HCT116 (cell line): ENCODE results near the gene SLC17A4. TPM values are rescaled to one million over a fixed set of nuclear protein-coding genes. Genes with fewer than 3 reads are reported as not detected.

Experiments used
- ATAC-seq: fragments of 200-7000 bp; cut with Tn5 transposase; 2 replicates; pipeline ENCODE4 v1.9.1; 2020; ENCODE audit warnings: mild to moderate bottlenecking, moderate library complexity
- BruUV-seq: library from RNA; stranded (reverse); fragments of 400-500 nt; replicated peaks from 2 replicates; lab custom pipeline; 2021; lab: Mats Ljungman, UMichigan
- CTCF ChIA-PET: fragments of 300-600 bp; sonication (Branson Sonifier 250); formaldehyde crosslinking; loops from one replicate; lab custom pipeline; 2021; ENCODE audit warnings: antibody characterized with exemption; lab: Charles Lee
- POLR2A ChIA-PET: fragments of 300-600, 350-600 bp; sonication (Branson Sonifier 250); formaldehyde crosslinking; loops from one replicate; lab custom pipeline; 2021; ENCODE audit warnings: antibody characterized with exemption; lab: Charles Lee
- RAD21 ChIA-PET, 2 experiments: fragments of 300-600 bp; sonication (Branson Sonifier 250); formaldehyde crosslinking; loops; one replicate each; lab custom pipeline; 2023; ENCODE audit warnings: low total read pairs in 2 of 2; ENCODE audit not compliant: uncharacterized antibody in 2 of 2, unreplicated experiment in 2 of 2, low non-redundant PET in 1 of 2; lab: Charles Lee
- DNase-seq: peaks from one replicate; pipeline ENCODE4 v3.0.0-alpha.2; 2010; ENCODE audit warnings: low read depth, low spot score
- H2AFZ ChIP-seq: fragments of 200-600 bp; shearing (Covaris generic), sonication (generic); 2 replicates; pipeline ENCODE4 v1.6.1; 2017; ENCODE audit warnings: low read depth, mixed run types, mixed read lengths, antibody characterized with exemption, low read length; ENCODE audit not compliant: poor library complexity, severe bottlenecking
- H3K27ac ChIP-seq: 2 replicates; pipeline ENCODE4 v1.5.1; 2012; ENCODE audit warnings: low read depth, low read length
- H3K27me3 ChIP-seq: fragments of 200-600 bp; sonication (generic); 2 replicates; pipeline ENCODE4 v1.6.1; 2016; ENCODE audit warnings: mixed run types, low read length, mixed read lengths; ENCODE audit not compliant: insufficient read depth
- H3K36me3 ChIP-seq, 2 experiments: fragments of 200-500 bp in 1 of 2; fragments of 200-600 bp in 1 of 2; sonication (Bioruptor generic) in 1 of 2; sonication (generic) in 1 of 2; 2 replicates each; pipeline versions ENCODE4 v1.5.1 to v1.6.1; 2014 to 2016; ENCODE audit warnings: low read length in 2 of 2, inconsistent platforms in 1 of 2, mixed read lengths in 1 of 2, mixed run types in 1 of 2; ENCODE audit not compliant: insufficient read depth in 2 of 2, control insufficient read depth in 1 of 2
- H3K4me1 ChIP-seq, 2 experiments: fragments of 200-600 bp in 1 of 2; sonication (generic) in 1 of 2; 2 replicates each; pipeline versions ENCODE4 v1.5.1 to v1.6.1; 2012 to 2017; ENCODE audit warnings: low read length in 2 of 2, inconsistent platforms in 1 of 2, mild to moderate bottlenecking in 1 of 2, mixed read lengths in 1 of 2, mixed run types in 1 of 2, moderate library complexity in 1 of 2; ENCODE audit not compliant: insufficient read depth in 2 of 2, control insufficient read depth in 1 of 2
- H3K4me2 ChIP-seq: fragments of 200-600 bp; sonication (generic); 2 replicates; pipeline ENCODE4 v1.6.1; 2017; ENCODE audit warnings: mixed run types, low read length, mixed read lengths
- H3K4me3 ChIP-seq, 2 experiments: fragments of 200-600 bp in 1 of 2; sonication (generic) in 1 of 2; replicated peaks in 1 of 2; 2 replicates each; pipeline ENCODE4 v1.5.1; 2011 to 2016; ENCODE audit warnings: low read length in 2 of 2, control low read depth in 1 of 2, low read depth in 1 of 2, mild to moderate bottlenecking in 1 of 2, mixed read lengths in 1 of 2, mixed run types in 1 of 2
- H3K79me2 ChIP-seq: fragments of 200-600 bp; sonication (generic); 2 replicates; pipeline ENCODE4 v1.6.1; 2017; ENCODE audit warnings: mild to moderate bottlenecking, mixed run types, low read length, moderate library complexity, mixed read lengths; ENCODE audit not compliant: insufficient read depth
- H3K9ac ChIP-seq: fragments of 200-600 bp; sonication (generic); 2 replicates; pipeline ENCODE4 v1.6.1; 2016; ENCODE audit warnings: low read length, mixed read lengths
- H3K9me2 ChIP-seq: fragments of 200-600 bp; sonication (generic), shearing (Covaris generic); 2 replicates; pipeline ENCODE4 v1.6.1; 2017; ENCODE audit warnings: mixed run types, mild to moderate bottlenecking, moderate library complexity; ENCODE audit not compliant: insufficient read depth
- H3K9me3 ChIP-seq, 2 experiments: fragments of 200-500 bp in 1 of 2; fragments of 200-600 bp in 1 of 2; sonication (Bioruptor generic) in 1 of 2; sonication (generic) in 1 of 2; 2 replicates each; pipeline ENCODE4 v1.6.1; 2014 to 2017; ENCODE audit warnings: low read length in 2 of 2, mixed read lengths in 2 of 2, inconsistent platforms in 1 of 2, low read depth in 1 of 2, mild to moderate bottlenecking in 1 of 2, mixed run types in 1 of 2, moderate library complexity in 1 of 2; ENCODE audit not compliant: control insufficient read depth in 1 of 2, insufficient read depth in 1 of 2
- H4K20me1 ChIP-seq: fragments of 200-600 bp; sonication (generic), shearing (Covaris generic); 2 replicates; pipeline ENCODE4 v1.6.1; 2017; ENCODE audit warnings: mixed run types, mild to moderate bottlenecking, moderate library complexity; ENCODE audit not compliant: insufficient read depth
- ELF1 ChIP-seq: IDR thresholded peaks from 2 replicates; pipeline ENCODE4 v1.6.1; 2012; ENCODE audit warnings: low read depth, borderline replicate concordance
- EZH2 ChIP-seq: fragments of 200-600 bp; sonication (generic); IDR thresholded peaks from 2 replicates; pipeline ENCODE4 v1.6.1; 2017; ENCODE audit warnings: antibody characterized with exemption, mixed run types
- RAD21 ChIP-seq: IDR thresholded peaks from 2 replicates; pipeline ENCODE4 v1.6.1; 2012; ENCODE audit warnings: low read depth, mild to moderate bottlenecking
- SIN3A ChIP-seq: IDR thresholded peaks from 2 replicates; pipeline ENCODE4 v1.6.1; 2012; ENCODE audit warnings: low read depth
- SRF ChIP-seq: IDR thresholded peaks from 2 replicates; pipeline ENCODE4 v1.6.1; 2012; ENCODE audit warnings: low read depth
- TCF7L2 ChIP-seq: IDR thresholded peaks from 2 replicates; pipeline ENCODE4 v1.7.0; 2011; ENCODE audit warnings: borderline replicate concordance, inconsistent platforms; ENCODE audit not compliant: insufficient read depth, insufficient read length; ENCODE audit errors: extremely low read depth
- ZBTB33 ChIP-seq: IDR thresholded peaks from 2 replicates; pipeline ENCODE4 v1.6.1; 2011; ENCODE audit warnings: mild to moderate bottlenecking, low read length, moderate library complexity; ENCODE audit not compliant: insufficient replicate concordance; ENCODE audit errors: extremely low read depth
- intact Hi-C: fragments of 100-400 bp; cut with micrococcal nuclease; formaldehyde crosslinking; loops from 2 replicates; pipeline ENCODE4 v1.10.0; 2022
- total RNA-seq: library from RNA; stranded (reverse); gene quantifications from one replicate; pipeline ENCODE4 v1.2.1, GENCODE V29; 2021; ENCODE audit not compliant: unreplicated experiment
- TF ChIP-seq, protein P1 (sequence below): IDR thresholded peaks from 2 replicates; pipeline ENCODE4 v1.6.1; 2012
- TF ChIP-seq, protein P2 (sequence below): IDR thresholded peaks from 2 replicates; pipeline ENCODE4 v1.6.1; 2012

Gene SLC17A4
- total RNA-seq, 1 experiment from 2014 or later = not detected

DNA sequence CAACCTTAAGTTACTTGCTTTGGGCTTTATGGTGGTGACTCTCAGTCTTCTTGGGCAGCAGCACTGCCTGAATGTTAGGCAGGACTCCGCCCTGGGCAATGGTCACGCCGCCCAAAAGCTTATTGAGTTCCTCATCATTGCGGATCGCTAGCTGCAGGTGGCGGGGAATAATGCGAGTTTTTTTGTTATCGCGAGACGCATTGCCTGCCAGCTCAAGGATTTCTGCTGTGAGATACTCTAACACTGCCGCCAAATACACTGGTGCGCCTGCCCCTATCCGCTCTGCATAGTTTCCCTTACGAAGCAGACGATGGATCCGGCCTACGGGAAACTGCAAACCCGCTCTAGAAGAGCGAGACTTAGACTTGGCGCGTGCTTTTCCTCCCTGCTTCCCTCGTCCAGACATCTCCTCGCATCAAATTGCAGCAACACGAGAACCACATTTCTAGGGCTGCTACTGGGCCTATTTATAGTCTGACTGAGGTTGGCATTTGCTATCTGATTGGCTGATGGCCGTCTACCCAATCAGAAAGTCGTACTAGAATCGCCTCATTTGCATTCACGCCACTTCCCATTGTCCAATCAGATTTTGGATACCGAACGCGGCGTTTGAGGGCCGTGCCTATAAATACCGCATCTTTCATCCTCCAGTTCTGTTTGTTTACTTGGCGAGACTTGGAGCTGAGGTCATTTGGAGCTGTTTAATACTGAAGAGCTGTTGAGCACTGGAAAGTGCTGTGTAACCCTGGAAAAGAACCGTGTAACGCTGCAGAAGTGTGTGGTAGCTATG lies 28.2 kb upstream of the SLC17A4 start:
- Histone ChIP-seq H3K9me2 (no peaks in the 10 kb centered on the region), H3K9me3 (no peaks in the 10 kb centered on the region), H3K9ac (no peak overlapping the region), H3K4me1 (no peaks in the 10 kb centered on the region), H3K4me3 (no peak overlapping the region), H3K27me3 (no peaks in the 10 kb centered on the region), H4K20me1 (no peaks in the 10 kb centered on the region), H3K79me2 (no peaks in the 10 kb centered on the region), H3K4me2 (no peak overlapping the region), H3K36me3 (no peaks in the 10 kb centered on the region), H2AFZ (no peak overlapping the region), H3K27ac (no peak overlapping the region)
- ChIA-PET CTCF (interaction anchor here (1.0 to 1.3 kb wide), 2 partner anchors 8 to 266 kb away, joined by 3 to 7 read pairs; no protein-coding TSS in a partner anchor), RAD21 (no interaction called here), POLR2A (no interaction called here)
- no TSS peak for BruUV-seq
- TF ChIP-seq EZH2 (no peak), RAD21 (no peak), TCF7L2 (no peak), ELF1 (no peak), ZBTB33 (no peak), SRF (no peak), SIN3A (no peak)
- TF ChIP-seq, protein P1, sequence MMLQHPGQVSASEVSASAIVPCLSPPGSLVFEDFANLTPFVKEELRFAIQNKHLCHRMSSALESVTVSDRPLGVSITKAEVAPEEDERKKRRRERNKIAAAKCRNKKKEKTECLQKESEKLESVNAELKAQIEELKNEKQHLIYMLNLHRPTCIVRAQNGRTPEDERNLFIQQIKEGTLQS = no peak
- TF ChIP-seq, protein P2, sequence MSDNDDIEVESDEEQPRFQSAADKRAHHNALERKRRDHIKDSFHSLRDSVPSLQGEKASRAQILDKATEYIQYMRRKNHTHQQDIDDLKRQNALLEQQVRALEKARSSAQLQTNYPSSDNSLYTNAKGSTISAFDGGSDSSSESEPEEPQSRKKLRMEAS = no peak
- no peak for ATAC-seq
- intact Hi-C loops = no loop called here
- DNase-seq = no peak
